Type B pancreatic cell (in vitro differentiated cells): ENCODE data around the gene TMEFF2. TPM values are rescaled to one million over a fixed set of nuclear protein-coding genes. Genes with fewer than 3 reads are reported as not detected.

Experiments used
- DNase-seq: peaks from one replicate; pipeline ENCODE4 v3.0.0; 2021; ENCODE audit warnings: mixed read lengths; ENCODE audit not compliant: unreplicated experiment; ENCODE audit errors: extremely low spot score
- H3K27ac Mint-ChIP-seq: 2 replicates; pipeline ENCODE4 v1.8.0; 2021; ENCODE audit warnings: mild to moderate bottlenecking, mixed read lengths
- H3K27me3 Mint-ChIP-seq: 2 replicates; pipeline ENCODE4 v1.8.0; 2021; ENCODE audit warnings: mixed read lengths
- H3K36me3 Mint-ChIP-seq: 2 replicates; pipeline ENCODE4 v1.8.0; 2021; ENCODE audit warnings: mixed read lengths
- H3K4me1 Mint-ChIP-seq: one replicate; pipeline ENCODE4 v1.8.0; 2021; ENCODE audit warnings: mixed read lengths; ENCODE audit not compliant: unreplicated experiment
- H3K4me3 Mint-ChIP-seq: 2 replicates; pipeline ENCODE4 v1.8.0; 2021; ENCODE audit warnings: mild to moderate bottlenecking, mixed read lengths
- H3K9me3 Mint-ChIP-seq: 2 replicates; pipeline ENCODE4 v1.8.0; 2021; ENCODE audit warnings: mixed read lengths
- CTCF ChIP-seq: fragments of 200-600 bp; sonication (generic); conservative IDR thresholded peaks from 2 replicates; pipeline ENCODE4 v1.5.0; 2021; ENCODE audit warnings: antibody characterized with exemption, mild to moderate bottlenecking
- long read RNA-seq: library from polyadenylated mRNA; unstranded; transcript quantifications from one replicate; pipeline ENCODE4 v2.0.0, GENCODE V29; 2020
- total RNA-seq: library from RNA; stranded (reverse); gene quantifications from 2 replicates; pipeline ENCODE4 v1.2.1, GENCODE V29; 2021; ENCODE audit warnings: low replicate concordance

Gene TMEFF2
- total RNA-seq, result 10.7 and 14.0 TPM in 2 replicates
- long read RNA-seq, transcript TMEFF2-201 (10 exons, 2,604 nt), result major isoform, 25 of 35 reads
- long read RNA-seq, partial matches to known transcripts, result 2 of 35 reads
- long read RNA-seq, other reads (novel, unspliced or antisense), result 7 of 35 reads

GRCh38 chr2:192194866-192195547, at the start of gene TMEFF2:
Gene TMEFF2 (minus strand): TSS chr2:192194933. CDS start chr2:192194524, 409 bp downstream.
- Mint-ChIP-seq H3K27me3 (peaks cover 81% of the 10 kb centered on the region), H3K36me3 (peaks cover 4% of the 10 kb centered on the region), H3K4me1 (peaks cover 21% of the 10 kb centered on the region), H3K27ac (no peak within 1 kb of the TSS), H3K9me3 (no peaks in the 10 kb centered on the region), H3K4me3 (peak within 1 kb of the TSS; percentile 86)
- peak; percentile 90 for DNase-seq
- peak; percentile 44 for TF ChIP-seq CTCF

GRCh38 chr2:192243488-192243887, 48.8 kb upstream of the TMEFF2 start:
- H3K9me3 Mint-ChIP-seq, result no peaks in the 10 kb centered on the region
- no peaks in the 10 kb centered on the region for H3K36me3 Mint-ChIP-seq
- no peaks in the 10 kb centered on the region for H3K27me3 Mint-ChIP-seq
- no peak overlapping the region for H3K4me3 Mint-ChIP-seq
- no peaks in the 10 kb centered on the region for H3K4me1 Mint-ChIP-seq
- no peak for DNase-seq
- no peak overlapping the region for H3K27ac Mint-ChIP-seq
- TF ChIP-seq CTCF, result no peak

GRCh38 chr2:192236136-192236535, 41.4 kb upstream of the TMEFF2 start:
- Mint-ChIP-seq H3K27me3 (no peaks in the 10 kb centered on the region), H3K4me1 (no peaks in the 10 kb centered on the region), H3K36me3 (no peaks in the 10 kb centered on the region), H3K4me3 (no peak overlapping the region), H3K9me3 (no peaks in the 10 kb centered on the region), H3K27ac (no peak overlapping the region)
- no peak for DNase-seq
- TF ChIP-seq CTCF, result no peak

GRCh38 chr2:192230889-192231453, 36.2 kb upstream of the TMEFF2 start:
- no peaks in the 10 kb centered on the region for H3K4me1 Mint-ChIP-seq
- peaks cover 4% of the 10 kb centered on the region for H3K27me3 Mint-ChIP-seq
- DNase-seq, result no peak
- H3K4me3 Mint-ChIP-seq, result no peak overlapping the region
- no peaks in the 10 kb centered on the region for H3K9me3 Mint-ChIP-seq
- no peaks in the 10 kb centered on the region for H3K36me3 Mint-ChIP-seq
- no peak overlapping the region for H3K27ac Mint-ChIP-seq
- no peak for TF ChIP-seq CTCF

GRCh38 chr2:192228685-192229084, 34.0 kb upstream of the TMEFF2 start:
- no peaks in the 10 kb centered on the region for H3K4me1 Mint-ChIP-seq
- H3K27me3 Mint-ChIP-seq, result peaks cover 4% of the 10 kb centered on the region
- H3K27ac Mint-ChIP-seq, result no peak overlapping the region
- no peaks in the 10 kb centered on the region for H3K36me3 Mint-ChIP-seq
- no peaks in the 10 kb centered on the region for H3K9me3 Mint-ChIP-seq
- no peak for DNase-seq
- TF ChIP-seq CTCF, result no peak
- no peak overlapping the region for H3K4me3 Mint-ChIP-seq
